Subcutaneous adipose tissue (tissue), 4 donors: ENCODE data around the gene RAB40C. TPM values are rescaled to one million over a fixed set of nuclear protein-coding genes. Genes with fewer than 3 reads are reported as not detected.

Source experiments
- total RNA-seq, 4 donors: library from RNA; depleted of rRNA; stranded (reverse); fragments of >200 nt; gene quantifications; one replicate each; pipeline ENCODE4 v1.1.0, GENCODE V29; 2016
- TF ChIP-seq, protein P1 (sequence below): fragments of 450-650 bp; IDR thresholded peaks from one replicate; pipeline ENCODE4 v1.5.1; 2016; ENCODE audit warnings: low read depth, mild to moderate bottlenecking, control low read depth, antibody characterized with exemption, moderate library complexity

RAB40C gene
- total RNA-seq, 4 donors from 2014 or later, result 7.7 to 32.2 (median 12.3) TPM

DNA sequence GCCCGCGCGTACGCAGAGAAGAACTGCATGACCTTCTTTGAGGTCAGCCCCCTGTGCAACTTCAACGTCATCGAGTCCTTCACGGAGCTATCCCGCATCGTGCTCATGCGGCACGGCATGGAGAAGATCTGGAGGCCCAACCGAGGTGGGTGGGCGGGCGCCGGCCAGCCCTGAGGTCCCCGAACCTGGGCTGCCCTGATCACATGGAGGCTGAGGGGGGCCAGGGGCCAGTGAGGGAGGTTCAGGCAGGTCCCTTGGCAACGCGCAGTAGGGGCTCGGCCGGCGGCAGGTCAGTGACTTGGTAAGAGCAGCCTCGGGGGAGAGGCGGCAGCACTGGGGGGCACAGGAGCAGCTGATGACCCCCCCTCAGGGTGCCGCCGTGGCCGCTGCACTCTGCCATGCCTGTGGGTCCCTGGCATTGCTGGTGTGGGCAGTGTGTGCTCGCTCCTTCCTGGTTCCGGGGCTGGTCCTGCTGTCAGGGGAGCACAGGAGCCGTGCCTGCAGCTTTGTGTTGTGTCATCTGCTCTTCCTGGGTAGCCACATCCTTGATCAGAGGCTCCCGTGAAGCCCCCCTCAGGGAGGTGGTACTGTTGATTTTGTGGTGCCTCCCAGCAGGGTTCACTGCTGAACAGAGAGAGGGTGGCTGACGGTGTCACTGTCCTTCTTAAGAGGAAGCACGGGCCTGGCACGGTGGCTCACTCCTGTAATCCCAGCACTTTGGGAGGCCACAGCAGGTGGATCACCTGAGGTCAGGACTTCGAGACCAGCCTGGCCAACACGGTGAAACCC, 36.3 kb downstream of the RAB40C start:
- TF ChIP-seq, protein P1, sequence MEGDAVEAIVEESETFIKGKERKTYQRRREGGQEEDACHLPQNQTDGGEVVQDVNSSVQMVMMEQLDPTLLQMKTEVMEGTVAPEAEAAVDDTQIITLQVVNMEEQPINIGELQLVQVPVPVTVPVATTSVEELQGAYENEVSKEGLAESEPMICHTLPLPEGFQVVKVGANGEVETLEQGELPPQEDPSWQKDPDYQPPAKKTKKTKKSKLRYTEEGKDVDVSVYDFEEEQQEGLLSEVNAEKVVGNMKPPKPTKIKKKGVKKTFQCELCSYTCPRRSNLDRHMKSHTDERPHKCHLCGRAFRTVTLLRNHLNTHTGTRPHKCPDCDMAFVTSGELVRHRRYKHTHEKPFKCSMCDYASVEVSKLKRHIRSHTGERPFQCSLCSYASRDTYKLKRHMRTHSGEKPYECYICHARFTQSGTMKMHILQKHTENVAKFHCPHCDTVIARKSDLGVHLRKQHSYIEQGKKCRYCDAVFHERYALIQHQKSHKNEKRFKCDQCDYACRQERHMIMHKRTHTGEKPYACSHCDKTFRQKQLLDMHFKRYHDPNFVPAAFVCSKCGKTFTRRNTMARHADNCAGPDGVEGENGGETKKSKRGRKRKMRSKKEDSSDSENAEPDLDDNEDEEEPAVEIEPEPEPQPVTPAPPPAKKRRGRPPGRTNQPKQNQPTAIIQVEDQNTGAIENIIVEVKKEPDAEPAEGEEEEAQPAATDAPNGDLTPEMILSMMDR, result no peak

DNA sequence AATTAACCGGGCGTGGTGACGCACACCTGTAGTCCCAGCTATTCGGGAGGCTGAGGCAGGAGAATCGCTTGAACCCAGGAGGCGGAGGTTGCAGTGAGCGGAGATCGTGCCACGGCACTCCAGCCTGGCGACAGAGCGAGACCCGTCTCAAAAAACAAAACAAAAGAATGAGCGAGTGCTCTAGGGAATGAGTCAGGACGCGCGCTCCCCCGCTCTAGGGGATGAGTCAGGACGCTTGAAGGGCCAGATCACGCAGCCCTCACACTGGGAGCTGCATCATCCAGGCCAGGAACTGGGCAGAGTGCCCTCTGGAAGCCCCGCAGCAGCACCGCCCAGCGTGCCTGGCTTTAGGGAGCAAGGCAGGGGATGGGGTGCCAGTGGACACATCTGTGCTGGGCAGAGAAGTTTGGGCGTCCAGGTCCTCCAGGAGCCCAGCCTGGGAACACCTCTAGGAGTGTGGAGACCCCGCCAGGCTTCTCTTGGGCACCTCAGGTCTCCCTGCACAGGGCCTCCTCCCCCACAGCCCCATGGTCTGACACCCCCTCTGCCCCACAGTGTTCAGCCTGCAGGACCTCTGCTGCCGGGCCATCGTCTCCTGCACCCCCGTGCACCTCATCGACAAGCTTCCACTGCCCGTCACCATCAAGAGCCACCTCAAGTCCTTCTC, 37.1 kb downstream of the RAB40C start:
- TF ChIP-seq, protein P1, result no peak

DNA sequence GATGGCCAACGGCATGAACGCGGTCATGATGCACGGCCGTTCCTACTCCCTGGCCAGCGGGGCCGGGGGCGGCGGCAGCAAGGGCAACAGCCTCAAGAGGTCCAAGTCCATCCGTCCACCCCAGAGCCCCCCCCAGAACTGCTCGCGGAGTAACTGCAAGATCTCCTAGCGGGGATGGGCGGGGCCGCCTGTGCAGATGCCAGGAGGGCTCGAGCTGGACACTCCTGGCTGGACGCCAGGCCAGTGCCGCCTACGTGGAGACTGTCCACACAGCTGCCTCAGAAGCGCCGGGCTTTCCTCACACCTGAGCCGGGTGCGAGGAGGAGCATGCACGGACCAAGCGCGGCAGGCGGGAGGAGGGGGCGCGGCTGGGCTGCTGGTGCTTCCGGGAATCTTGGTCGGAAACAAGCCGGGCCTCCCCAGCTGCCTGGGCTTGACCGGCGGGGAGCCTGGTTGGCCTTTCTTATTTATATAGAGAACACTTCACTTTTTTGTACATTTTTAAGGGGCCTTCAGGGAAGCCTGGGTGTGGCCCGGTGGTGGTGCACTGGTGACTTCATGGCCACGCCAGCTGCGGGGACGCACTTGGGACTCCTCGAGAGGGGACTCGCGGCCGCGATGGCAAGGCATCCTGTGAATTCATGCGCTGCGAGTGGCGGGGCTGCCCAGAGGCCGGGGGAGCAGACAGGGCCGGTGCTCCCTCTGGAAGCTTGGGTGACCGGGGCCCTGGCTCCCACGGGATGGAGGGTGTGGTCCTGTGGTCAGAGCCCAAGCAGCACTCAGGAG, 37.8 kb downstream of the RAB40C start:
- TF ChIP-seq, protein P1, result no peak

DNA sequence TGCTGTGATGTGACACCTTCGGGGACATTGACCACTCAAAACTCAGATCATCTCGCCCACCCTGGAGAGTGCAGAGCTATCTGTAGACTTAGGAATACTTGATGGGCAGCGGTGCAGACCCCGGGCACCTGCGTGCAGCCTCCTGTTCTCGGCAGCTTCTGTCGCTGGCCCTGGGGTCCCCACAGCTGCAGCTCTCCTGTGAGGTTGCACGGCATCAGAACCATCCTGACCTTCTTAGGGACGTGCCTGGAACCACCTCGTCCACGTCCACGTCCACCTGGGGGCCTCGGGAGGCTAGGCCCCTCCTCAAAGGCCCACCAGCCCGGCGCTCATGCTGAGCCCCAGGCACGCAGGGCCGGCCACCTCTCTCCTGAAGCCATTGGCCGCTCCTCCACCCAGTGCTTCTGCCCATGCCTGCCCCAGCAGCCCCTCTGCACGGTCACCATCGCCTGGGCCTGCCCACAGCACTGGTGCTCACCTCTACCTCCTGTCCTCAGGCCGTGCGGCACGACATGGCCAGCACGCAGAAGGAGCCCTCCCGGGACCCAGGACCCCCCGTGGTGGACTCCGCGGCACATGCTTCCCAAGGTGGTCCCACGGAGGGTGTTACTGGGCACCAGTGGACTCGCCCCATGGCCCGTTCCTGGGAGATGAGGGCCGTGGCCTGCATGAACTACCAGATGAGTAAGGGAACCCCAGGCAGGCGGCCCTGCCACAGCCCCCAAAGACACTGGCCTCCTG, 38.6 kb downstream of the RAB40C start:
- TF ChIP-seq, protein P1, result no peak

DNA sequence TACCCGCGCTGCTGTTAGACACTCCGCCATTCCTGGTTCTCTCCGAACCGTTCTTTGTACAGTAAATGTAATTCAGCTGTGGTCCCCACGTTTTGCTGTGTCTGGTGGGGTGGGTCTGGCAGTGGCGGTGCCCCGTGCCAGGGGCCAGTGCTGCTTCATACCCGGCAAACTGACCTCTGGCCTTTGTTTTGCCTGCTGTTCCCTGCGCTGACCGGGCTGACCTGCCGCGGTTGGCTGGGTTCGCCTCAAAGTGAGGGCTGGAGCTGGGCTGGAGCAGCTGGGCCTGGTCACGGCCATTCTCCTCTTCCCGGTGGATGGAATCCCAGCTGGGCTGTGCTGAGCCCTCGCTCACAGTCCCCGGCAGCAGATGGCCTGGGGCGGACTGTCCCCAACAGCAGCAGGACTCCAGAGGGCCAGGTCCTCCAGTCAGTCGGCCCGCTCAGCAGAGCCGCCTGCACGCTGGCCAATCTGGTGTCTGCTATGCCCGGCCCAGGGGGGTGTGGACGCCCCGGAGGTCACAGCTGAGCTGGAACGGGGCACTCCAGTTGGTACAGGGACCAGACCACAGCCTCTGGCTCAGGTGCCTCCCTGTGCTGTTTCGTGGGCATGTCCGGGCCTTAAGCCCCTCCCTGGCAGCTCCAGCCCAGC, 39.4 kb downstream of the RAB40C start:
- TF ChIP-seq, protein P1, result no peak

DNA sequence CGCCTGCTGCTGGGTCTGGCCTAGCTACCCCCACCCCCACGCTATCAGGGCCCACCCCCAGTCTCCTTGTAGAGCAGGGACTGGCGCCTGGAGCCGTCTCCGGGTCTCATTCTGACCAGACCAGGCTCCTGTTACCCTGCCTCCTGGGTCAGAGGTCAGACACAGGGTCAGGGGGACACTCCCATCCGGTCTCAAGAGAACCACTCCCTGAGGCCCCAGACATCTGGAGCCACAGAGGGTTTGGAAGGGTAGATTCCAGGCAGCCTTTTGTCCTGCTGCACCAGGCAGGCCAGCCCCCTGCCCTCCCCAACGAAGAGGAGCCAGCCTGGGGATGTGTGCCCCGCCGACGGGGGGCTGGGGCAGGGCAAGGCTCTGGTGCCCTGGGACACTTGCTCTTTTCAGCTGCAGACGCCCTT, 40.0 kb downstream of the RAB40C start:
- TF ChIP-seq, protein P1, result no peak
